ENCODE results near the gene OGDH.

DNA sequence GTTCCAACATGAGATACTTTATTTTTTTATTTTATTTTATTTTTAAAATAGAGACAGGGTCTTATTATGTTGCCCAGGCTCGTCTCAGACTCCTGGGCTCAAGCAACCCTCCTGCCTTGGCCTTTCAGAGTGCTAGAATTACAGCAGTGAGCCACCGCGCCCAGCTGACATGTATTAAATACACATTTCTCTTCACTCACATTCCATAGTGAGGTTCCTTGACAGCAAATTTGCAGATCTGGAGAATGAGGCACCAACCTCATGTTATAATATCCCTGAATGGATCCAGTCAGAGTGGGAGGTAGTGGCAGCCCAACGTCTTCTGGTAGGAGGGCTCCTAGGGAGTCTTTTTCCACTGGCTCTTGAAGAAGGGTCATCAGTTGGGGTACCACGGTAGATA is 46.1 kb downstream of the OGDH start:
- TF ChIP-seq POLR2A (IDR thresholded peaks at IDR 0.05) = no peak
- TF ChIP-seq, protein P1, sequence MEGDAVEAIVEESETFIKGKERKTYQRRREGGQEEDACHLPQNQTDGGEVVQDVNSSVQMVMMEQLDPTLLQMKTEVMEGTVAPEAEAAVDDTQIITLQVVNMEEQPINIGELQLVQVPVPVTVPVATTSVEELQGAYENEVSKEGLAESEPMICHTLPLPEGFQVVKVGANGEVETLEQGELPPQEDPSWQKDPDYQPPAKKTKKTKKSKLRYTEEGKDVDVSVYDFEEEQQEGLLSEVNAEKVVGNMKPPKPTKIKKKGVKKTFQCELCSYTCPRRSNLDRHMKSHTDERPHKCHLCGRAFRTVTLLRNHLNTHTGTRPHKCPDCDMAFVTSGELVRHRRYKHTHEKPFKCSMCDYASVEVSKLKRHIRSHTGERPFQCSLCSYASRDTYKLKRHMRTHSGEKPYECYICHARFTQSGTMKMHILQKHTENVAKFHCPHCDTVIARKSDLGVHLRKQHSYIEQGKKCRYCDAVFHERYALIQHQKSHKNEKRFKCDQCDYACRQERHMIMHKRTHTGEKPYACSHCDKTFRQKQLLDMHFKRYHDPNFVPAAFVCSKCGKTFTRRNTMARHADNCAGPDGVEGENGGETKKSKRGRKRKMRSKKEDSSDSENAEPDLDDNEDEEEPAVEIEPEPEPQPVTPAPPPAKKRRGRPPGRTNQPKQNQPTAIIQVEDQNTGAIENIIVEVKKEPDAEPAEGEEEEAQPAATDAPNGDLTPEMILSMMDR (IDR thresholded peaks at IDR 0.05) = no peak

Measured in Peyer's patch (tissue), 4 donors.